HepG2 (cell line): ENCODE measurements around the gene FAM83G. TPM values are rescaled to one million over a fixed set of nuclear protein-coding genes. Genes with fewer than 3 reads are reported as not detected.

Source experiments
- ATAC-seq: fragments of 200-7000 bp; cut with Tn5 transposase; 3 replicates; pipeline ENCODE4 v1.9.1; 2020; ENCODE audit warnings: mild to moderate bottlenecking, moderate library complexity
- BruUV-seq: library from RNA; stranded (reverse); fragments of 400-500 nt; replicated peaks from 2 replicates; lab custom pipeline; 2021; lab: Mats Ljungman, UMichigan
- CTCF ChIA-PET: fragments of 300-600 bp; formaldehyde crosslinking; extraction: SDS; loops from one replicate; lab custom pipeline; 2021; ENCODE audit warnings: low total read pairs, inconsistent platforms, low intra/inter-chr PET ratio; lab: Yijun Ruan, JAX
- POLR2A ChIA-PET: fragments of 350-600 bp; sonication (Branson Sonifier 250); formaldehyde crosslinking; loops from one replicate; lab custom pipeline; 2020; ENCODE audit warnings: antibody characterized with exemption, inconsistent platforms; lab: Yijun Ruan, JAX
- DNase-seq: peaks from one replicate; pipeline ENCODE4 v3.0.0-alpha.2; 2015; ENCODE audit warnings: low spot score
- FAIRE-seq: peaks from 3 replicates; lab custom pipeline; 2011; peaks lifted over from hg19 to GRCh38; lab: Jason Lieb, UNC
- H2AFZ ChIP-seq: one replicate; pipeline ENCODE4 v1.6.1; 2011; ENCODE audit warnings: low read length, inconsistent platforms
- H3K27ac ChIP-seq: fragments of 300-600 bp; 3 replicates; pipeline ENCODE4 v1.8.0; 2011; ENCODE audit warnings: mixed run types, mild to moderate bottlenecking, mixed read lengths, low read length, inconsistent platforms; ENCODE audit not compliant: insufficient read depth; ENCODE audit errors: extremely low read length
- H3K27me3 ChIP-seq, 2 experiments: fragments of 200-600 bp in 1 of 2; 2 replicates in 1 of 2; 3 replicates in 1 of 2; pipeline versions ENCODE4 v1.6.0 to v1.8.0; 2011; ENCODE audit warnings: low read length in 2 of 2, mild to moderate bottlenecking in 2 of 2, moderate library complexity in 2 of 2, inconsistent platforms in 1 of 2; ENCODE audit not compliant: insufficient read depth in 2 of 2, control insufficient read depth in 1 of 2
- H3K36me3 ChIP-seq, 2 experiments: fragments of 200-600 bp in 1 of 2; replicated peaks in 1 of 2; 2 replicates in 1 of 2; 3 replicates in 1 of 2; pipeline versions ENCODE4 v1.5.1 to v1.8.0; 2011; ENCODE audit warnings: low read length in 2 of 2, inconsistent platforms in 1 of 2; ENCODE audit not compliant: insufficient read depth in 2 of 2, control insufficient read depth in 1 of 2
- H3K4me1 ChIP-seq: 2 replicates; pipeline ENCODE4 v1.5.1; 2012; ENCODE audit warnings: low read length, inconsistent platforms; ENCODE audit not compliant: insufficient read depth
- H3K4me2 ChIP-seq: 2 replicates; pipeline ENCODE4 v1.6.0; 2011; ENCODE audit warnings: low read depth, low read length, inconsistent platforms
- H3K4me3 ChIP-seq, 3 experiments: fragments of 200-600 bp in 1 of 3; sonication (generic), shearing (Covaris generic) in 1 of 3; replicated peaks in 1 of 3; 2 replicates each; pipeline ENCODE4 v1.5.1; 2011 to 2016; ENCODE audit warnings: low read length in 3 of 3, inconsistent platforms in 2 of 3, low read depth in 2 of 3, mild to moderate bottlenecking in 2 of 3, control low read depth in 1 of 3, mixed read lengths in 1 of 3; ENCODE audit not compliant: insufficient read depth in 1 of 3
- H3K79me2 ChIP-seq: one replicate; pipeline ENCODE4 v1.6.1; 2011; ENCODE audit warnings: low read length, inconsistent platforms; ENCODE audit not compliant: insufficient read depth
- H3K9ac ChIP-seq: 2 replicates; pipeline ENCODE4 v1.6.0; 2011; ENCODE audit warnings: mild to moderate bottlenecking, low read depth, low read length, inconsistent platforms; ENCODE audit not compliant: insufficient read depth
- H3K9me3 ChIP-seq: 2 replicates; pipeline ENCODE4 v1.5.1; 2012; ENCODE audit warnings: mild to moderate bottlenecking, low read length
- H4K20me1 ChIP-seq: 2 replicates; pipeline ENCODE4 v1.6.0; 2011; ENCODE audit warnings: inconsistent platforms, mild to moderate bottlenecking, low read length, moderate library complexity; ENCODE audit not compliant: insufficient read depth
- HNF1A ChIP-seq, 2 experiments: sonication (generic) in 1 of 2; formaldehyde crosslinking in 1 of 2; IDR thresholded peaks; 2 replicates each; pipeline versions ENCODE4 v1.4.0 to v1.6.1; 2016 to 2020; ENCODE audit warnings: borderline replicate concordance in 1 of 2, low read depth in 1 of 2, mild to moderate bottlenecking in 1 of 2, missing genetic modification reagents in 1 of 2
- MYC ChIP-seq: sonication (generic); formaldehyde crosslinking; IDR thresholded peaks from 2 replicates; pipeline ENCODE4 v1.9.0; 2021; ENCODE audit warnings: missing genetic modification reagents, borderline replicate concordance
- THRA ChIP-seq: sonication (generic); formaldehyde crosslinking; IDR thresholded peaks from 2 replicates; pipeline ENCODE4 v1.4.0; 2020; ENCODE audit warnings: missing genetic modification reagents, borderline replicate concordance
- TP53 ChIP-seq: sonication (generic); formaldehyde crosslinking; conservative IDR thresholded peaks from 2 replicates; pipeline ENCODE4 v1.4.0; 2020; ENCODE audit warnings: missing genetic modification reagents
- ZFP91 ChIP-seq: sonication (generic); formaldehyde crosslinking; IDR thresholded peaks from 2 replicates; pipeline ENCODE4 v1.9.0; 2022; ENCODE audit warnings: missing genetic modification reagents, mild to moderate bottlenecking, borderline replicate concordance
- ZNF569 ChIP-seq: sonication (generic); formaldehyde crosslinking; IDR thresholded peaks from 2 replicates; pipeline ENCODE4 v1.5.0; 2020; ENCODE audit warnings: mild to moderate bottlenecking, missing genetic modification reagents, moderate library complexity, borderline replicate concordance
- ZNF75D ChIP-seq: sonication (generic); formaldehyde crosslinking; IDR thresholded peaks from 2 replicates; pipeline ENCODE4 v1.8.1; 2023; ENCODE audit warnings: missing genetic modification reagents, mild to moderate bottlenecking, borderline replicate concordance
- WGBS: methylation state at CpG from one replicate; pipeline ENCODE4 v1.1.6; 2017; ENCODE audit warnings: low lambda C conversion rate; 5-methylcytosine and 5-hydroxymethylcytosine counted together
- in situ Hi-C: cut with HindIII; loops from 2 replicates; pipeline ENCODE4 v1.10.0; 2017; ENCODE audit warnings: low pct_unique_long_range_greater_than_20kb; ENCODE audit not compliant: extremely low pct_ligation_motif_present
- intact Hi-C: fragments of 100-400 bp; cut with micrococcal nuclease; formaldehyde crosslinking; loops from one replicate; pipeline ENCODE4 v1.10.0; 2022; ENCODE audit not compliant: unreplicated experiment
- polyA plus RNA-seq, 8 experiments: library from polyadenylated mRNA; depleted of rRNA in 3 of 8; stranded (reverse) in 7 of 8; unstranded in 1 of 8; fragments of >200 nt; fragmentation: Illumina TruSeq in 4 of 8; extraction: Trizol in 4 of 8; gene quantifications; 2 replicates each; pipeline versions ENCODE4 v1.2.1 to v1.2.3, GENCODE V29; 2011 to 2016; ENCODE audit warnings: low read depth in 4 of 8, missing spikeins in 1 of 8, mixed read lengths in 1 of 8; ENCODE audit not compliant: insufficient read depth in 1 of 8
- total RNA-seq, 5 experiments: library from RNA; depleted of rRNA; stranded (reverse); fragments of >200 nt; fragmentation: Illumina TruSeq; extraction: Trizol; gene quantifications; 2 replicates each; pipeline ENCODE4 v1.2.3, GENCODE V29; 2016; ENCODE audit warnings: low read depth in 1 of 5

Gene FAM83G
- total and polyA plus RNA-seq, 2 of the 13 experiments (the other 11 are each of a cell fraction or from before 2014, with no cell fraction given), result 13.7 to 18.6 TPM

- CTCF ChIA-PET, result no interaction called here
- no peaks in the 10 kb centered on the region for H3K9me3 ChIP-seq
- WGBS, result 0% methylated on average over 3 of the region's 3 CpGs
- TF ChIP-seq THRA (no peak), ZNF569 (CRISPR knock-in tag) (no peak)
- TF ChIP-seq, all 625 proteins: peak for 0
- Histone ChIP-seq H3K4me2 (peak overlapping the region; percentile 40; the same call in 1 of the 2 replicates), H3K4me3 (no peak overlapping the region), H4K20me1 (no peaks in the 10 kb centered on the region), H3K79me2 (no peaks in the 10 kb centered on the region), H3K36me3 (no peaks in the 10 kb centered on the region), H2AFZ (no peak overlapping the region), H3K4me1 (peaks cover 46% of the 10 kb centered on the region), H3K9ac (no peak overlapping the region), H3K27ac (no peak overlapping the region), H3K27me3 (peaks cover 6 to 23% of the 10 kb centered on the region in 2 experiments; a peak in 2 of 5 replicates)
- intact Hi-C loops, result loop anchor here (10.0 kb wide), 1 partner anchor 140 kb away; no protein-coding TSS in a partner anchor
- in situ Hi-C loops, result no loop called here
- POLR2A ChIA-PET, result no interaction called here
- no peak for ATAC-seq
- no peak for DNase-seq
- FAIRE-seq, result no peak
- no TSS peak for BruUV-seq
Observed at GRCh38 chr17:18954321-18954720, 50.2 kb downstream of the FAM83G start.

GRCh38 chr17:18953231-18953728 lies 51.3 kb downstream of the FAM83G start:
- DNase-seq, result no peak
- 45% methylated on average over 13 of the region's 14 CpGs for WGBS
- no peak overlapping the region for H2AFZ ChIP-seq
- no peak overlapping the region for H3K4me3 ChIP-seq
- no TSS peak for BruUV-seq
- intact Hi-C loops, result loop anchor here (10.0 kb wide), 1 partner anchor 138 kb away; no protein-coding TSS in a partner anchor
- no peaks in the 10 kb centered on the region for H3K36me3 ChIP-seq
- ATAC-seq, result no peak
- H3K27me3 ChIP-seq, result peaks cover 1 to 14% of the 10 kb centered on the region in 2 experiments; a peak in 2 of 5 replicates
- no peak for FAIRE-seq
- H3K4me2 ChIP-seq, result no peak overlapping the region
- in situ Hi-C loops, result no loop called here
- no peaks in the 10 kb centered on the region for H3K79me2 ChIP-seq
- ChIA-PET POLR2A (no interaction called here), CTCF (no interaction called here)
- H3K4me1 ChIP-seq, result peaks cover 46% of the 10 kb centered on the region
- H3K9me3 ChIP-seq, result no peaks in the 10 kb centered on the region
- H3K27ac ChIP-seq, result no peak overlapping the region
- H3K9ac ChIP-seq, result no peak overlapping the region
- no peaks in the 10 kb centered on the region for H4K20me1 ChIP-seq
- TF ChIP-seq TP53 (CRISPR knock-in tag), result no peak
- no peak for TF ChIP-seq ZFP91 (CRISPR knock-in tag)
- no peak for TF ChIP-seq ZNF75D (CRISPR knock-in tag)
- no peak for TF ChIP-seq MYC (CRISPR knock-in tag)
- 0 out of 2 replicates have a peak, but pooled peaks have one; percentile 1 for TF ChIP-seq HNF1A (IDR thresholded peaks at IDR 0.05; ENCODE audit: low read depth)
- no peak for TF ChIP-seq HNF1A (CRISPR knock-in tag; IDR thresholded peaks at IDR 0.05; ENCODE audit: borderline replicate concordance)
